Measurements from ENCODE around the gene SCNM1.

DNA sequence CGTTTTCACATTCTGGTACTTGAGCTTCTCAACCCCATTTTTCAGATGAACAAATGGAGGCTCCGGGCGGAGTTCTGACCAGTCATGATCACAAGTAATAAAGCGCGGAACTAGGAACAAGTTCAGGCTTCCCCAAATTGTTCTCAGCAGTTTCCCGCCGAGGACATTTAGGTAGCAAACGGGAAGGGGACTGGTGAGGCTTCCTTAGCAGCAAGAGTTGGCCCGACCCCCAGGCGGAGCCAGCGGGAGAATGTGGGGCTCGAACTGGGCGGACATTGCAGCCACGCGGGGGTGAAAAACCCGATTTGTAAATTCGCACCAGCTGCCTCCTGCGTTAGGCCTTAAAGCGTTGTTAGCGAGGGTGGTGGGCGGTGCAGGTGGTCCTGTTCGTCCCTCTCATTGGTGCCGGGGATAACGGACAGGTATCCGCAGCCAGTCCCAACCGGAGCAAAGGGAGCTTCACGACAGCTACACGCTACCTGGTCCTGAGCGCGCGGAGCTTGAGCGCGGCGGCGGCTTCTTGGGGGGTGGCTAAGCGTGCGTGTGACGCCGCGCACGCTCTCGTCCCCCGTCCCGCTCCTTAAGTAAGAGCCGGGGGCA, 34.9 kb upstream of the SCNM1 start:
- no peak for TF ChIP-seq CTCF (IDR thresholded peaks at IDR 0.05; ENCODE audit: insufficient read depth, low read depth, low read length)
- TF ChIP-seq EZH2 (IDR thresholded peaks at IDR 0.05; ENCODE audit: insufficient read depth, low read length), result no peak
